ENCODE data around the gene PFKFB3. TPM values are rescaled to one million over a fixed set of nuclear protein-coding genes. Genes with fewer than 3 reads are reported as not detected.

Gene PFKFB3
- total RNA-seq, 1 experiment from 2014 or later: 36.8 TPM

DNA sequence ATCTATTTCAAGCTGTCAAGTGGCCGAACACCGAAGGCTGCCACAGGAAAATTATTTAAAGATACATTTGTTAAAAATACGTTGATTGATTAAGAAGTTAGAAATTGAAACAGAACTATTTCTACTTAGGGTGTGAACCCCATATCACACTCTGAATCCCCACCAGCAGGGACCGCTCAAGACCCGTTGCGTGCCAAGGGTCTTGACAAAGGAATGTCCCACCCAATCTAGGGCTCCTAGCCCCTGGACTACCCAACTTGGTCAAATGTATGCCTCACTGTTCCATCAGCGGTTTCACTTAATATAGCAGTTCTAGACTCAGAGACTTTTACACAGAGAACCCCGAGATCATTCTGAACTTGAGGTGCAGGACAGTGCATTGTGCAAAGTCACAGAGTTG lies 11.6 kb upstream of the PFKFB3 start:
- Histone ChIP-seq H3K56ac (ENCODE audit: insufficient read length, low read depth, low read length) (no peak overlapping the region), H3K9ac (ENCODE audit: extremely low read depth, insufficient read length, low read length) (no peak overlapping the region), H3T11ph (ENCODE audit: low read length) (no peak overlapping the region), H3K23ac (ENCODE audit: insufficient read length, low read depth, low read length) (no peak overlapping the region), H3K4me1 (ENCODE audit: insufficient read depth, low read length) (no peaks in the 10 kb centered on the region), H4K91ac (ENCODE audit: insufficient read length, low read depth, low read length) (no peak overlapping the region), H3K27ac (ENCODE audit: insufficient read length, low read depth, low read length) (no peak overlapping the region), H4K5ac (ENCODE audit: insufficient read length, low read depth, low read length) (no peak overlapping the region), H4K8ac (replicated peaks; ENCODE audit: insufficient read length, low read depth, low read length) (no peak overlapping the region), H3K23me2 (ENCODE audit: insufficient read length, low read depth, low read length, poor library complexity, severe bottlenecking) (no peaks in the 10 kb centered on the region), H3K14ac (ENCODE audit: insufficient read depth, low read length) (no peak overlapping the region), H2BK120ac (ENCODE audit: low read depth, low read length, poor library complexity, severe bottlenecking) (no peak overlapping the region), H3K79me1 (ENCODE audit: insufficient read depth, low read depth, low read length, poor library complexity, severe bottlenecking) (no peaks in the 10 kb centered on the region), H2BK5ac (ENCODE audit: insufficient read length, low read length) (no peak overlapping the region), H3K9me3 (ENCODE audit: control insufficient read depth, low read depth, low read length) (no peaks in the 10 kb centered on the region), H3K18ac (ENCODE audit: insufficient read length, low read depth, low read length) (no peak overlapping the region), H3K27me3 (ENCODE audit: insufficient read depth, low read length) (no peaks in the 10 kb centered on the region), H2BK12ac (ENCODE audit: insufficient read length, low read depth, low read length) (no peak overlapping the region), H2AFZ (ENCODE audit: low read length) (no peak overlapping the region), H4K20me1 (ENCODE audit: control insufficient read depth, insufficient read depth, insufficient read length) (no peaks in the 10 kb centered on the region), H2BK15ac (ENCODE audit: low read depth, low read length) (no peak overlapping the region), H2BK20ac (ENCODE audit: low read depth, low read length, poor library complexity, severe bottlenecking) (no peak overlapping the region), H3K4me2 (ENCODE audit: insufficient read depth, insufficient read length, low read length) (no peak overlapping the region), H3K79me2 (ENCODE audit: insufficient read depth, low read length) (no peaks in the 10 kb centered on the region), H2AK5ac (ENCODE audit: insufficient read length, low read length) (no peak overlapping the region), H3K4ac (ENCODE audit: low read depth, low read length) (no peak overlapping the region)
- H3K9me3 Mint-ChIP-seq: no peaks in the 10 kb centered on the region
- no peaks in the 10 kb centered on the region for H3K4me1 Mint-ChIP-seq
- H3K4me3 Mint-ChIP-seq: no peak overlapping the region
- no peak overlapping the region for H3K27ac Mint-ChIP-seq
- peak; percentile 37; the same call in 2 of the 3 replicates for TF ChIP-seq CTCF (conservative IDR thresholded peaks at IDR 0.05)
- H3K27me3 Mint-ChIP-seq (ENCODE audit: low read depth): no peaks in the 10 kb centered on the region; the same call in 1 of the 2 replicates
- no CpG with 5 or more reads among the region's 8 CpGs for WGBS (ENCODE audit: extremely low coverage, insufficient read length, low lambda C conversion rate)
- DNase-seq: no peak
- no peaks in the 10 kb centered on the region for H3K36me3 Mint-ChIP-seq (ENCODE audit: insufficient read depth in 1 of 3, low read depth in 3 of 3)

Measured in H9 (cell line).